ENCODE measurements around the gene FAM9C.

GRCh38 chrX:13090339-13091110, 46.1 kb upstream of the FAM9C start:
- TF ChIP-seq CTCF (optimal IDR thresholded peaks at IDR 0.05 in 1 of 3, IDR thresholded peaks at IDR 0.05 in 1 of 3, conservative IDR thresholded peaks at IDR 0.05 in 1 of 3; ENCODE audit: extremely low read depth in 1 of 3, insufficient read depth in 2 of 3, low read length in 3 of 3) = no peak
- no peak for TF ChIP-seq EZH2 (IDR thresholded peaks at IDR 0.05; ENCODE audit: low read length)
